ENCODE results near the gene CDK8. TPM values are rescaled to one million over a fixed set of nuclear protein-coding genes. Genes with fewer than 3 reads are reported as not detected.

CDK8 gene
- total and polyA plus RNA-seq, 2 donors (not counting 1 experiment from before 2014, with no cell fraction given), result 17.7 to 19.7 TPM

- no peaks in the 10 kb centered on the region for H3K9me3 ChIP-seq (ENCODE audit: control insufficient read depth, insufficient read depth, low read depth, low read length)
- peaks cover 4% of the 10 kb centered on the region for H3K4me1 ChIP-seq (ENCODE audit: control insufficient read depth, extremely low read depth, insufficient read depth, low read length)
- H3K27me3 ChIP-seq (ENCODE audit: control insufficient read depth, insufficient read depth, low read length), result no peaks in the 10 kb centered on the region
- H3K4me2 ChIP-seq (ENCODE audit: extremely low read depth, insufficient read depth, low read length), result peak overlapping the region; percentile 93
- no peak overlapping the region for H3K9ac ChIP-seq (ENCODE audit: insufficient read depth, low read length)
- no peak overlapping the region for H2AFZ ChIP-seq (ENCODE audit: low read length)
- TF ChIP-seq, protein P1, sequence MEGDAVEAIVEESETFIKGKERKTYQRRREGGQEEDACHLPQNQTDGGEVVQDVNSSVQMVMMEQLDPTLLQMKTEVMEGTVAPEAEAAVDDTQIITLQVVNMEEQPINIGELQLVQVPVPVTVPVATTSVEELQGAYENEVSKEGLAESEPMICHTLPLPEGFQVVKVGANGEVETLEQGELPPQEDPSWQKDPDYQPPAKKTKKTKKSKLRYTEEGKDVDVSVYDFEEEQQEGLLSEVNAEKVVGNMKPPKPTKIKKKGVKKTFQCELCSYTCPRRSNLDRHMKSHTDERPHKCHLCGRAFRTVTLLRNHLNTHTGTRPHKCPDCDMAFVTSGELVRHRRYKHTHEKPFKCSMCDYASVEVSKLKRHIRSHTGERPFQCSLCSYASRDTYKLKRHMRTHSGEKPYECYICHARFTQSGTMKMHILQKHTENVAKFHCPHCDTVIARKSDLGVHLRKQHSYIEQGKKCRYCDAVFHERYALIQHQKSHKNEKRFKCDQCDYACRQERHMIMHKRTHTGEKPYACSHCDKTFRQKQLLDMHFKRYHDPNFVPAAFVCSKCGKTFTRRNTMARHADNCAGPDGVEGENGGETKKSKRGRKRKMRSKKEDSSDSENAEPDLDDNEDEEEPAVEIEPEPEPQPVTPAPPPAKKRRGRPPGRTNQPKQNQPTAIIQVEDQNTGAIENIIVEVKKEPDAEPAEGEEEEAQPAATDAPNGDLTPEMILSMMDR (conservative IDR thresholded peaks at IDR 0.05 in 1 of 2, IDR thresholded peaks at IDR 0.05 in 1 of 2; ENCODE audit: low read depth in 1 of 2, low read length in 2 of 2), result no peak
- no peak for TF ChIP-seq EZH2 (IDR thresholded peaks at IDR 0.05; ENCODE audit: low read length, missing control alignments)
- H3K4me3 ChIP-seq (replicated peaks in 1 of 4; ENCODE audit: control extremely low read depth in 1 of 4, insufficient read depth in 1 of 4, low read depth in 3 of 4, low read length in 4 of 4), result peak overlapping the region; percentile 84 to 92 (median 89)
- H3K36me3 ChIP-seq (ENCODE audit: control insufficient read depth, insufficient read depth, low read length), result peaks cover 3% of the 10 kb centered on the region
- H3K27ac ChIP-seq (ENCODE audit: insufficient read depth, low read length), result no peak overlapping the region
- DNase-seq (ENCODE audit: low read depth in 2 of 2), result peak; percentile 47 to 71
- H4K20me1 ChIP-seq (ENCODE audit: control insufficient read depth, extremely low read depth, insufficient read depth, low read length), result no peaks in the 10 kb centered on the region
- peaks cover 16% of the 10 kb centered on the region for H3K79me2 ChIP-seq (ENCODE audit: control insufficient read depth, insufficient read depth, low read length)
Measured at GRCh38 chr13:26220575-26220974, 33.4 kb upstream of the CDK8 start.

DNA sequence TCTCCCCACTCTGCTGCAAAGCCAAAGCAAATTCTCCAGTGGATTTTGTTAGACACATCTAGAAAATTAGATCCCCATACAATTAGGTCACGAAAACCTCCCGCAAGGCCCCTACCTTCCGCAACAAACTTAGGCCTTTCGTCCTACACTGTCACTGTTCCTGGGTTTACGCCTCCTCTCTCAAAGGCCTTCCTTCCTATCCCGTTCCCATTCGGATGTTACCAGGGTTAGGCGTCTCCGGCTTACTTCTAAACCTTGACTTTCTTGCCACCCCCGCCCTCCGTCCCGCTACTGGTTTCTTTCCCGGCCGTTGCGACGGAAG lies 32.6 kb upstream of the CDK8 start:
- peak overlapping the region; percentile 99 for H3K9ac ChIP-seq (ENCODE audit: insufficient read depth, low read length)
- no peaks in the 10 kb centered on the region for H4K20me1 ChIP-seq (ENCODE audit: control insufficient read depth, extremely low read depth, insufficient read depth, low read length)
- H3K4me3 ChIP-seq (replicated peaks in 1 of 4; ENCODE audit: control extremely low read depth in 1 of 4, insufficient read depth in 1 of 4, low read depth in 3 of 4, low read length in 4 of 4), result peak overlapping the region; percentile 84 to 92 (median 89)
- H3K27ac ChIP-seq (ENCODE audit: insufficient read depth, low read length), result peak overlapping the region; percentile 96
- H2AFZ ChIP-seq (ENCODE audit: low read length), result peak overlapping the region; percentile 17
- H3K79me2 ChIP-seq (ENCODE audit: control insufficient read depth, insufficient read depth, low read length), result peaks cover 16% of the 10 kb centered on the region
- H3K9me3 ChIP-seq (ENCODE audit: control insufficient read depth, insufficient read depth, low read depth, low read length), result no peaks in the 10 kb centered on the region
- no peak for DNase-seq (ENCODE audit: low read depth in 2 of 2)
- TF ChIP-seq, protein P1 (conservative IDR thresholded peaks at IDR 0.05 in 1 of 2, IDR thresholded peaks at IDR 0.05 in 1 of 2; ENCODE audit: low read depth in 1 of 2, low read length in 2 of 2), result no peak
- H3K4me2 ChIP-seq (ENCODE audit: extremely low read depth, insufficient read depth, low read length), result peak overlapping the region; percentile 93
- no peaks in the 10 kb centered on the region for H3K27me3 ChIP-seq (ENCODE audit: control insufficient read depth, insufficient read depth, low read length)
- peaks cover 4% of the 10 kb centered on the region for H3K4me1 ChIP-seq (ENCODE audit: control insufficient read depth, extremely low read depth, insufficient read depth, low read length)
- peaks cover 3% of the 10 kb centered on the region for H3K36me3 ChIP-seq (ENCODE audit: control insufficient read depth, insufficient read depth, low read length)

DNA sequence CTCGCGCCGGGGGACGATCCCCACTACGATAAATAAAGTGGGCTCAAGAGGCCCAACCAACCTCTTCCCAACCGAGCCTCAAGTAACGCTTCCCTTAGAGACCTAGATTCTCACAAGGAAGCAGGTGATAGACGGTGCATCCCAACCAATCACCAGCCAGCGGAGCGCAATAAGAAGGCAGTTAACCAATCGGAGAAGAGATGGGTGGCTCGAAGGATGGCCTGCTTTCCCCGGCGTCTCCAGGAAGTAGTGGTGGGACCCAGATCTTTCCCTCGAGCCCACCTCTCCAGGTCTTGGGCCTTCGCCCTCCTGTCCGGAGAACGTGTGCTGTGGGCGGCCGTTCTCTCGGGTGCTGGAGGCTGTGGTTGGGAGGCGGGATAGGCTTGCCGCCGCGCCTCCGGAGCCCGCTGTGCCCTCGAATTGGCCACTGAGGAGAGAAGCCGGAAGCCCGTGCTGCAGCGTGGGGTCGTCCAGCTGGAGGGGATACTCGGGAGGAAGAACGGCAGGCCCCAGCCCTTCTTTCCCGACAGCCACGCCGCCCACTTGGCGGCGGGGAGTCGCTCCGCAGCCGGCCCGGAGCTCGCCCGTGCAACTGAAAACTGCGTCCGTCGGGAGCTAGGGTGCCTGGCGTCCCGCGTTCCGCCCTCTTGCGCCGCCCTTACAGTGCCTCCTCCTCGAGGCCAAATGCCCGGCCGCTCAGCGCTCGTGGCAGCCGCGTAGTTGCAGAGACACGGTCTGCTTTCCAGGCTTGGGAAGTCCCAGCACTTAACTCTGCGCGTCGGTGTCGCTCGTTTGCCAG lies 32.0 kb upstream of the CDK8 start, which contains the start of gene RNF6:
RNF6 (minus strand) TSS at position 594 of the 799 bp plus-strand sequence. CDS start 2,665 bp downstream, outside the sequence.
- Histone ChIP-seq H4K20me1 (ENCODE audit: control insufficient read depth, extremely low read depth, insufficient read depth, low read length) (no peaks in the 10 kb centered on the region), H3K9ac (ENCODE audit: insufficient read depth, low read length) (peak within 1 kb of the TSS; percentile 99), H3K4me3 (replicated peaks in 1 of 4; ENCODE audit: control extremely low read depth in 1 of 4, insufficient read depth in 1 of 4, low read depth in 3 of 4, low read length in 4 of 4) (peak within 1 kb of the TSS; percentile 84 to 92 (median 89)), H3K9me3 (ENCODE audit: control insufficient read depth, insufficient read depth, low read depth, low read length) (no peaks in the 10 kb centered on the region), H2AFZ (ENCODE audit: low read length) (peak within 1 kb of the TSS; percentile 96), H3K79me2 (ENCODE audit: control insufficient read depth, insufficient read depth, low read length) (peaks cover 16% of the 10 kb centered on the region), H3K36me3 (ENCODE audit: control insufficient read depth, insufficient read depth, low read length) (peaks cover 3% of the 10 kb centered on the region), H3K27me3 (ENCODE audit: control insufficient read depth, insufficient read depth, low read length) (peaks cover under 1% of the 10 kb centered on the region), H3K4me1 (ENCODE audit: control insufficient read depth, extremely low read depth, insufficient read depth, low read length) (peaks cover 4% of the 10 kb centered on the region), H3K4me2 (ENCODE audit: extremely low read depth, insufficient read depth, low read length) (peak within 1 kb of the TSS; percentile 93), H3K27ac (ENCODE audit: insufficient read depth, low read length) (peak within 1 kb of the TSS; percentile 96)
- peak; percentile 99 to 100 for DNase-seq (ENCODE audit: low read depth in 2 of 2)
- TF ChIP-seq EZH2 (IDR thresholded peaks at IDR 0.05; ENCODE audit: low read length, missing control alignments), result no peak
- TF ChIP-seq, protein P1 (conservative IDR thresholded peaks at IDR 0.05 in 1 of 2, IDR thresholded peaks at IDR 0.05 in 1 of 2; ENCODE audit: low read depth in 1 of 2, low read length in 2 of 2), result no peak
